ENCODE data around the gene ZNF334.

GRCh38 chr20:46483879-46484278 lies 29.5 kb downstream of the ZNF334 start:
- no peak for TF ChIP-seq EZH2phosphoT487 (IDR thresholded peaks at IDR 0.05; ENCODE audit: borderline replicate concordance, low read depth, low read length)
- TF ChIP-seq, protein P1, sequence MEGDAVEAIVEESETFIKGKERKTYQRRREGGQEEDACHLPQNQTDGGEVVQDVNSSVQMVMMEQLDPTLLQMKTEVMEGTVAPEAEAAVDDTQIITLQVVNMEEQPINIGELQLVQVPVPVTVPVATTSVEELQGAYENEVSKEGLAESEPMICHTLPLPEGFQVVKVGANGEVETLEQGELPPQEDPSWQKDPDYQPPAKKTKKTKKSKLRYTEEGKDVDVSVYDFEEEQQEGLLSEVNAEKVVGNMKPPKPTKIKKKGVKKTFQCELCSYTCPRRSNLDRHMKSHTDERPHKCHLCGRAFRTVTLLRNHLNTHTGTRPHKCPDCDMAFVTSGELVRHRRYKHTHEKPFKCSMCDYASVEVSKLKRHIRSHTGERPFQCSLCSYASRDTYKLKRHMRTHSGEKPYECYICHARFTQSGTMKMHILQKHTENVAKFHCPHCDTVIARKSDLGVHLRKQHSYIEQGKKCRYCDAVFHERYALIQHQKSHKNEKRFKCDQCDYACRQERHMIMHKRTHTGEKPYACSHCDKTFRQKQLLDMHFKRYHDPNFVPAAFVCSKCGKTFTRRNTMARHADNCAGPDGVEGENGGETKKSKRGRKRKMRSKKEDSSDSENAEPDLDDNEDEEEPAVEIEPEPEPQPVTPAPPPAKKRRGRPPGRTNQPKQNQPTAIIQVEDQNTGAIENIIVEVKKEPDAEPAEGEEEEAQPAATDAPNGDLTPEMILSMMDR (conservative IDR thresholded peaks at IDR 0.05; ENCODE audit: low read length): no peak

Measured in OCI-LY7 (cell line).